ENCODE results near the gene BAZ2A. TPM values are rescaled to one million over a fixed set of nuclear protein-coding genes. Genes with fewer than 3 reads are reported as not detected.
A peak's percentile ranks its signal among the peaks of the same experiment; 100 is the strongest.

The BAZ2A gene
- polyA plus RNA-seq, 3 donors: 8.9 to 86.0 (median 21.1) TPM

DNA sequence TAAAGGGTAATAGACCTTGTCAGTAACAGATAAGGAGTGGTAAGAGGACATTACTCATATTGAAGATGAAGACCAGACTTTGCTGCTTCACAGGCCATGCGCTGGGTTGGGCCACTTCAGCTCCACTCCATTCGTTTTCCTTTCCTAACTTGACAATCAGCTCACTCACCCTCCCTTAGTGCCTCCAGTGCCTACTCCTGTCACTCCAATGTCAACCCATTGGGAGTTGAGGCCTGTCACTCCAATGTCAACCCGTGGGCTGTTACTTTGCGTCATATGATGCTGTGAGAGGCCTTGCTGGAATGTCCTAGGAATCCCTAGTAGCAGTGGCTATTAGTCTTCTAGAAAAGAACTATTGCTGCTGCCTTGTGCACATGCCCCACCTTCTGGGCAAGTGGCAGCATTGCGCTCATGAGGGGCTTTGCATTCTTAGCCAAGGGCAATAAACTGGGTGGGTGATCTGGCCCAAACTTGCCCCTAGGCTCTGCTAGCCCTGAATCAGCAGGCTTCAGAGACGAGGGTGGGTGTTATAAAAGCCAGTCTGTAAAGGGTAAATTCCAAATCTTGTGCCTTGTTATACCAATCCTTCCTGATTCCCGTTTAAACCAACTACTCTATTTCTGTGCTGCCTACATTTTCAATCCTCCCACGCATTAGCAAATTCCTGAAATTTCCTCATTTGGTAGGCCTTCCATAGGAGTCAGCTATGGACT is 36.1 kb downstream of the BAZ2A start:
- peak overlapping the region in 3 of 7 donors; percentile 7 to 79 (median 64) for H3K27ac Mint-ChIP-seq
- intact Hi-C loops (cut with micrococcal nuclease): loop anchor here (5.0 kb wide), 1 partner anchor 82 kb away; no protein-coding TSS in a partner anchor

DNA sequence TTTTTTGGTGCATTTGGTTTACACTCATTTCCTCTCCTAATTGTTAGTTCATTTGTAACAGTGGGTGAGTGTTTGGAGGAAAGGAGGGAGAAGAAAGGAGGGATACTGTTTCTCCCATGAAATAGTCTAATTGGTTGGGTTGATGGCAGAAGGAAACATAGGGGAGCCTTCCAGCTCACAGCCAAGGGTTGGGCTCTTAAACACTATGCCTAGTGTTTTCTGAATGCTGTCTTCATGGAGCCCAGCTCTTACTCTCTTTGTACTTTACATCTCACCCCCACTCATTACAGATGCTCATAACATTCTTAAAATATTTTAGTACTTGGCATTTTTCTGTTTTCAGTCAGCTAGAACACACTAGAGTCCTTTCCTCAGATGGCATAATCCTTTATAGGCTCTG is 38.2 kb downstream of the BAZ2A start:
- Histone ChIP-seq H3K79me2 (ENCODE audit: insufficient read depth, low read length) (no peaks in the 10 kb centered on the region), H3K9me3 (replicated peaks in 1 of 2; ENCODE audit: control insufficient read depth in 1 of 2, insufficient read depth in 1 of 2, low read length in 2 of 2) (no peaks in the 10 kb centered on the region), H3K9ac (ENCODE audit: insufficient read depth, low read length, poor library complexity, severe bottlenecking) (no peak overlapping the region), H2AFZ (ENCODE audit: insufficient read depth, low read depth, low read length, poor library complexity, severe bottlenecking) (no peak overlapping the region), H3K4me3 (replicated peaks in 1 of 3; ENCODE audit: low read depth in 2 of 3, low read length in 3 of 3) (no peak overlapping the region), H3K4me1 (ENCODE audit: control insufficient read depth in 1 of 2, insufficient read depth in 2 of 2, low read length in 2 of 2) (no peaks in the 10 kb centered on the region), H3K36me3 (replicated peaks in 1 of 2; ENCODE audit: control insufficient read depth in 1 of 2, insufficient read depth in 2 of 2, low read length in 2 of 2) (peaks cover 44 to 51% of the 10 kb centered on the region in 2 donors), H3K27me3 (ENCODE audit: control insufficient read depth in 2 of 2, insufficient read depth in 2 of 2, low read length in 2 of 2) (no peaks in the 10 kb centered on the region), H3K27ac (ENCODE audit: low read depth in 1 of 2, low read length in 2 of 2) (no peak overlapping the region), H4K20me1 (ENCODE audit: insufficient read depth, low read length) (peaks cover 14% of the 10 kb centered on the region), H3K4me2 (replicated peaks; ENCODE audit: extremely low read depth, low read length, poor library complexity, severe bottlenecking) (no peak overlapping the region)
- H3K27me3 Mint-ChIP-seq (ENCODE audit: low read depth in 3 of 3): peaks cover 0 to 4% (median 1%) of the 10 kb centered on the region in 3 donors
- H3K4me1 Mint-ChIP-seq: no peaks in the 10 kb centered on the region
- H3K9me3 Mint-ChIP-seq: no peaks in the 10 kb centered on the region
- no peak overlapping the region for H3K4me3 Mint-ChIP-seq
- TF ChIP-seq, protein P1, sequence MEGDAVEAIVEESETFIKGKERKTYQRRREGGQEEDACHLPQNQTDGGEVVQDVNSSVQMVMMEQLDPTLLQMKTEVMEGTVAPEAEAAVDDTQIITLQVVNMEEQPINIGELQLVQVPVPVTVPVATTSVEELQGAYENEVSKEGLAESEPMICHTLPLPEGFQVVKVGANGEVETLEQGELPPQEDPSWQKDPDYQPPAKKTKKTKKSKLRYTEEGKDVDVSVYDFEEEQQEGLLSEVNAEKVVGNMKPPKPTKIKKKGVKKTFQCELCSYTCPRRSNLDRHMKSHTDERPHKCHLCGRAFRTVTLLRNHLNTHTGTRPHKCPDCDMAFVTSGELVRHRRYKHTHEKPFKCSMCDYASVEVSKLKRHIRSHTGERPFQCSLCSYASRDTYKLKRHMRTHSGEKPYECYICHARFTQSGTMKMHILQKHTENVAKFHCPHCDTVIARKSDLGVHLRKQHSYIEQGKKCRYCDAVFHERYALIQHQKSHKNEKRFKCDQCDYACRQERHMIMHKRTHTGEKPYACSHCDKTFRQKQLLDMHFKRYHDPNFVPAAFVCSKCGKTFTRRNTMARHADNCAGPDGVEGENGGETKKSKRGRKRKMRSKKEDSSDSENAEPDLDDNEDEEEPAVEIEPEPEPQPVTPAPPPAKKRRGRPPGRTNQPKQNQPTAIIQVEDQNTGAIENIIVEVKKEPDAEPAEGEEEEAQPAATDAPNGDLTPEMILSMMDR (IDR thresholded peaks at IDR 0.05): no peak
- intact Hi-C loops (cut with micrococcal nuclease): loop anchor here (5.0 kb wide), 1 partner anchor 80 kb away; no protein-coding TSS in a partner anchor
- no peak for DNase-seq
- H3K36me3 Mint-ChIP-seq: peaks cover 47 to 54% of the 10 kb centered on the region in 2 donors
- no peak overlapping the region for H3K27ac Mint-ChIP-seq

More for the DNA sequence above, 36.1 kb downstream of the BAZ2A start:
- H3K9ac ChIP-seq (ENCODE audit: insufficient read depth, low read length, poor library complexity, severe bottlenecking): no peak overlapping the region
- Mint-ChIP-seq H3K4me3 (no peak overlapping the region), H3K27me3 (ENCODE audit: low read depth in 3 of 3) (peaks cover 0 to 1% (median 0%) of the 10 kb centered on the region in 3 donors), H3K36me3 (peaks cover 47 to 55% of the 10 kb centered on the region in 2 donors), H3K4me1 (no peaks in the 10 kb centered on the region), H3K9me3 (peaks cover 0 to 1% (median 0%) of the 10 kb centered on the region in 7 donors)
- H2AFZ ChIP-seq (ENCODE audit: insufficient read depth, low read depth, low read length, poor library complexity, severe bottlenecking): no peak overlapping the region
- H3K4me2 ChIP-seq (replicated peaks; ENCODE audit: extremely low read depth, low read length, poor library complexity, severe bottlenecking): no peak overlapping the region
- no peaks in the 10 kb centered on the region for H3K27me3 ChIP-seq (ENCODE audit: control insufficient read depth in 2 of 2, insufficient read depth in 2 of 2, low read length in 2 of 2)
- TF ChIP-seq, protein P1 (IDR thresholded peaks at IDR 0.05): peak; percentile 90
- H3K9me3 ChIP-seq (replicated peaks in 1 of 2; ENCODE audit: control insufficient read depth in 1 of 2, insufficient read depth in 1 of 2, low read length in 2 of 2): no peaks in the 10 kb centered on the region
- peaks cover 44 to 51% of the 10 kb centered on the region in 2 donors for H3K36me3 ChIP-seq (replicated peaks in 1 of 2; ENCODE audit: control insufficient read depth in 1 of 2, insufficient read depth in 2 of 2, low read length in 2 of 2)
- no peaks in the 10 kb centered on the region for H3K4me1 ChIP-seq (ENCODE audit: control insufficient read depth in 1 of 2, insufficient read depth in 2 of 2, low read length in 2 of 2)
- H3K79me2 ChIP-seq (ENCODE audit: insufficient read depth, low read length): no peaks in the 10 kb centered on the region
- no peak overlapping the region for H3K27ac ChIP-seq (ENCODE audit: low read depth in 1 of 2, low read length in 2 of 2)
- 70% methylated on average over 5 of the region's 8 CpGs for WGBS (ENCODE audit: insufficient coverage)
- H4K20me1 ChIP-seq (ENCODE audit: insufficient read depth, low read length): peaks cover 27% of the 10 kb centered on the region
- DNase-seq: peak; percentile 24 to 54 (median 41)
- H3K4me3 ChIP-seq (replicated peaks in 1 of 3; ENCODE audit: low read depth in 2 of 3, low read length in 3 of 3): no peak overlapping the region

Data from CD14-positive monocyte (primary cell).